LHCN-M2 (cell line): ENCODE results near the gene RAB7A. TPM values are rescaled to one million over a fixed set of nuclear protein-coding genes. Genes with fewer than 3 reads are reported as not detected.
A peak's percentile ranks its signal among the peaks of the same experiment; 100 is the strongest.
"Not testable (repeated sequence)": the region's sequence is repeated elsewhere in the genome, so short reads cannot be mapped to it uniquely, and the experiment has no call there.

Source experiments
- DNase-seq: peaks from one replicate; pipeline ENCODE4 v3.0.0-alpha.2; 2012; ENCODE audit warnings: low read depth
- total RNA-seq: library from RNA; depleted of rRNA; stranded (reverse); fragments of >200 nt; gene quantifications from 2 replicates; pipeline ENCODE4 v1.2.3, GENCODE V29; 2014

The RAB7A gene
- total RNA-seq, 1 experiment from 2014 or later = 91.4 TPM

- no peak for DNase-seq
Measured at GRCh38 chr3:128753715-128754114, 27.7 kb downstream of the RAB7A start.

- DNase-seq = no peak
Measured at GRCh38 chr3:128760042-128760441, 34.1 kb downstream of the RAB7A start.

- peak; percentile 56 for DNase-seq
Measured at GRCh38 chr3:128760881-128761280, 34.9 kb downstream of the RAB7A start.

GRCh38 chr3:128761392-128761791 lies 35.4 kb downstream of the RAB7A start:
- DNase-seq = no peak

GRCh38 chr3:128763967-128764366 lies 38.0 kb downstream of the RAB7A start:
- DNase-seq = no peak

- DNase-seq = no peak
Measured at GRCh38 chr3:128764863-128765262, 38.9 kb downstream of the RAB7A start.

GRCh38 chr3:128767094-128767750 lies 41.2 kb downstream of the RAB7A start:
- no peak for DNase-seq

- no peak for DNase-seq
Measured at GRCh38 chr3:128768471-128768870, 42.5 kb downstream of the RAB7A start.

GRCh38 chr3:128770387-128770786 lies 44.4 kb downstream of the RAB7A start:
- no peak for DNase-seq

GRCh38 chr3:128773189-128773588 lies 47.2 kb downstream of the RAB7A start:
- DNase-seq = not testable (repeated sequence)

GRCh38 chr3:128773592-128773991 lies 47.6 kb downstream of the RAB7A start:
- DNase-seq = not testable (repeated sequence)

GRCh38 chr3:128775241-128775640 lies 49.3 kb downstream of the RAB7A start:
- DNase-seq = no peak

GRCh38 chr3:128775906-128776542 lies 50.0 kb downstream of the RAB7A start:
- no peak for DNase-seq

GRCh38 chr3:128780101-128780837 lies 54.3 kb downstream of the RAB7A start:
- no peak for DNase-seq

- no peak for DNase-seq
Measured at GRCh38 chr3:128781164-128781563, 55.2 kb downstream of the RAB7A start.

GRCh38 chr3:128782282-128783146 lies 56.5 kb downstream of the RAB7A start:
- DNase-seq = no peak

- DNase-seq = no peak
Measured at GRCh38 chr3:128783774-128784173, 57.8 kb downstream of the RAB7A start.

GRCh38 chr3:128784232-128784631 lies 58.2 kb downstream of the RAB7A start:
- DNase-seq = no peak

- DNase-seq = no peak
Measured at GRCh38 chr3:128784843-128785242, 58.9 kb downstream of the RAB7A start.

- DNase-seq = peak; percentile 40
Measured at GRCh38 chr3:128786434-128787020, 60.5 kb downstream of the RAB7A start.
